T47D (cell line): ENCODE data around the gene MT4.
"Not testable (repeated sequence)": the region's sequence is repeated elsewhere in the genome, so short reads cannot be mapped to it uniquely, and the experiment has no call there.

Source experiments
- DNase-seq, 2 experiments: peaks; one replicate each; pipeline versions ENCODE4 v3.0.0 to v3.0.0-alpha.2; 2011 to 2012; ENCODE audit warnings: low read depth in 1 of 2, low spot score in 1 of 2
- JUND ChIP-seq: IDR thresholded peaks from 2 replicates; pipeline ENCODE4 v1.6.1; 2012; ENCODE audit warnings: low read depth
- in situ Hi-C: cut with HindIII; loops from 2 replicates; pipeline ENCODE4 v1.10.0; 2016; ENCODE audit warnings: low sequenced_read_pairs, low pct_unique_long_range_greater_than_20kb

The MT4 gene

DNA sequence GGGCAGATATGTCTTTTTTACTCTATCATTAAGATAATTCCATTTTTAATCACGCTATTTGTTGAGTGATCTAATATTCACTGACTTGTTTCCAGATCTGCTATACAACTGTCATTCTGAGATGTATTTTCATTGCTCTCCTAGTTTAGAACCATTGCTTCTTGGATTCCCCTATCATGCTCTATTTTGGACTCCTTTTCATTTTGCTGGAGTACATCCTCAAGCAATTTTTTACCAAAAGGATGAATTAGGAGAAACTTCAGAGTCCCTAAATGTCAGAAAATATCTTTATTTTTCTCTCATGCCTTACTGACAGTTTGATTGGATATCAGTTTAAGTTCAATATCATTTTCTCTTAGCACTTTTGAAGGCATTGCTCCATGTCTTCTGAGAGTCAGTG is 9.8 kb downstream of the MT4 start:
- in situ Hi-C loops = no loop called here
- no peak for TF ChIP-seq JUND
- DNase-seq = no peak

- no peak for TF ChIP-seq JUND
- in situ Hi-C loops = no loop called here
- DNase-seq = peak; percentile 16 to 94
These were observed 11.9 kb downstream of the MT4 start for GRCh38 chr16:56576585-56577299.

DNA sequence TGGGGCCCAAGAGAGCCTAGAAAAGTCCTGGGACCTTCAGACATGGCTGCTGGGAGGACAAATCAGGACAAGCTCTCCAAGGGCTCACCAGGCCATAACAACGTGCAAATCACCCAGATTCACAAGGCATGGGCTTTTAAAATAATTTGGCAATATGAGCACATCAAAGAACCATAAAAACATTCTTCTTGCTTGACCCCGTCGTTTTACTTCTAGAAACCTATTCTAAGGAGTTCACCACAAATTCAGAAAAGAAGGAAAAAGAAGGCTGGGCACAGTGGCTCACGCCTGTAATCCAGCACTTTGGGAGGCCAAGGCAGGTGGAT is 12.4 kb downstream of the MT4 start:
- TF ChIP-seq JUND = no peak
- in situ Hi-C loops = no loop called here
- DNase-seq = no peak

- DNase-seq = no peak
- TF ChIP-seq JUND = no peak
- in situ Hi-C loops = no loop called here
These were observed 15.6 kb downstream of the MT4 start for GRCh38 chr16:56580391-56581048.

DNA sequence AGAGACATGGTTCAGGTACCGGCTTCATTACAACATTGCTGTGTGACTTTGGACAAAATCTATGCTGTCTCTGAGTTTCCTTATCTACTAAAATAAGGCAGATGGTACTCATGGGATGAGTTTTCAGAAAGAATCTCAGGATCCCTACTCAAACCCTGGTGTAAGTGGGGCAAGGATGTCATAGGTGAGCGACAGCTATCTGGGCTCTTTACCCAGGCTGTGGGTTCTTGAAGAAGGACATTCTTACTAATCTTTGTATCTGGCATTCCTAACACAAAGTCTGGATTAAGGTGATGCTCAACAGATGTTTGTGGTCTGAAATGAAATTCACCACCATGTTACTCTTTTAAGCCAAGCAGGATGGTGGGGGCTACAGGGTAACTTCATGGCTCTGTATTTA is 18.0 kb downstream of the MT4 start:
- DNase-seq, in situ Hi-C loops: not testable (repeated sequence)

- no peak for DNase-seq
- in situ Hi-C loops = no loop called here
- no peak for TF ChIP-seq JUND
These were observed 18.7 kb downstream of the MT4 start for GRCh38 chr16:56583351-56584168.

GRCh38 chr16:56584276-56584675 is 19.4 kb downstream of the MT4 start:
- in situ Hi-C loops = no loop called here
- TF ChIP-seq JUND = no peak
- DNase-seq = no peak

DNA sequence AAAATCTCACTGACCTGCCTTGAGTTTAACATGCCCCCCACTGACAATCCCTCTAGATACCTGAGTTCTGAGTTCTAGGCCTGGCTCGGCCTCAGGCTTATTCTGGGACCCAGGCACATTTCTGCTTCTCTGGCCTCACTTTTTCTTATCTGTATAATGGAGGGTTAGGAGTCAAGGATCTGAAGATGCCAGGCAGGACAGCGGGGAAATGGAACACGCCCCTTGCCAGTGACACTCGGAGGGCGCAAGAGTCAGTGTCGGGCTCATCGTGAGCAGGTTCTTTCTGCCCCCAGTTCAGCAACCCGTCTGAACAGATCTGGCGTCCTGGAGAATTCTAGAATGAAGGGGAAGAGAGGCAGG is 23.9 kb downstream of the MT4 start:
- DNase-seq = no peak
- TF ChIP-seq JUND = no peak
- in situ Hi-C loops = no loop called here

- TF ChIP-seq JUND = no peak
- in situ Hi-C loops = no loop called here
- DNase-seq = peak in 1 of 2 experiments; percentile 41
These were observed 24.5 kb downstream of the MT4 start, which contains the start of gene MT3 for GRCh38 chr16:56589141-56590039. MT3 (plus strand) TSS chr16:56589528; CDS start chr16:56589591, 63 bp downstream.

GRCh38 chr16:56591377-56592060 is 26.6 kb downstream of the MT4 start:
- DNase-seq = no peak
- in situ Hi-C loops = no loop called here
- no peak for TF ChIP-seq JUND

GRCh38 chr16:56593573-56594291 is 28.9 kb downstream of the MT4 start:
- no peak for TF ChIP-seq JUND
- no peak for DNase-seq
- in situ Hi-C loops = no loop called here
